Thyroid gland (tissue), 4 donors: ENCODE data around the gene SEC23B. TPM values are rescaled to one million over a fixed set of nuclear protein-coding genes. Genes with fewer than 3 reads are reported as not detected.

Experiments
- DNase-seq, 2 donors: peaks; one replicate each; pipeline ENCODE4 v3.0.0-alpha.2; 2019
- H3K27ac ChIP-seq, 3 donors: fragments of 200-600 bp; sonication (generic); 1 replicate in 2 of 3; 2 replicates in 1 of 3; pipeline ENCODE4 v1.5.1; 2016 to 2019; ENCODE audit warnings: mild to moderate bottlenecking in 1 of 3, moderate library complexity in 1 of 3
- H3K27me3 ChIP-seq: fragments of 200-600 bp; sonication (generic); one replicate; pipeline ENCODE4 v1.5.1; 2019
- H3K36me3 ChIP-seq, 2 donors: fragments of 200-600 bp; sonication (generic); one replicate each; pipeline ENCODE4 v1.5.1; 2016 to 2019
- H3K4me1 ChIP-seq, 2 donors: fragments of 200-600 bp; sonication (generic); one replicate each; pipeline ENCODE4 v1.5.1; 2017 to 2019
- H3K4me3 ChIP-seq, 3 donors: fragments of 200-600 bp; sonication (generic); replicated peaks in 1 of 3; 1 replicate in 2 of 3; 2 replicates in 1 of 3; pipeline ENCODE4 v1.5.1; 2016; ENCODE audit warnings: mild to moderate bottlenecking in 1 of 3
- H3K9me3 ChIP-seq: fragments of 200-600 bp; sonication (generic); one replicate; pipeline ENCODE4 v1.5.1; 2017
- CTCF ChIP-seq, 6 experiments: fragments of 200-600 bp in 3 of 6; fragments of 450-650 bp in 3 of 6; sonication (generic) in 3 of 6; IDR thresholded peaks; one replicate each; pipeline ENCODE4 v1.5.1; 2016 to 2019; ENCODE audit warnings: antibody characterized with exemption in 6 of 6, mild to moderate bottlenecking in 2 of 6, inconsistent platforms in 1 of 6, moderate library complexity in 1 of 6
- POLR2A ChIP-seq, 2 donors: fragments of 450-650 bp; IDR thresholded peaks; one replicate each; pipeline ENCODE4 v1.6.1; 2017; ENCODE audit warnings: antibody characterized with exemption in 2 of 2, mild to moderate bottlenecking in 2 of 2, moderate library complexity in 1 of 2
- WGBS, 2 donors: methylation state at CpG; one replicate each; pipeline ENCODE4 v1.1.5; 2017; 5-methylcytosine and 5-hydroxymethylcytosine counted together
- intact Hi-C: fragments of 100-400 bp; cut with DNase I; formaldehyde crosslinking; loops from one replicate; pipeline ENCODE4 v1.15.1; 2023
- total RNA-seq, 4 donors: library from RNA; depleted of rRNA; stranded (reverse); fragments of >200 nt; gene quantifications; one replicate each; pipeline ENCODE4 v1.2.3, GENCODE V29; 2016

SEC23B gene
- total RNA-seq: 10 to 100 TPM; 60.5 to 94.1 (median 84.6) TPM

- Histone ChIP-seq H3K9me3 (no peaks in the 10 kb centered on the region), H3K4me3 (peak within 1 kb of the TSS; percentile 61 to 85 (median 79)), H3K27ac (peak within 1 kb of the TSS; percentile 95 to 99 (median 96)), H3K36me3 (peaks cover 0 to 5% of the 10 kb centered on the region in 2 donors), H3K27me3 (no peaks in the 10 kb centered on the region), H3K4me1 (peaks cover 13 to 14% of the 10 kb centered on the region in 2 donors)
- DNase-seq: peak; percentile 97 to 98
- WGBS, 2 donors: 0 to 1% methylated on average over 38 to 59 of the region's 69 CpGs
- intact Hi-C loops: loop anchor here (10.0 kb wide), 2 partner anchors 77 to 93 kb away; partner anchors contain the start of gene DTD1
- peak in 1 of 2 donors; percentile 81 for TF ChIP-seq POLR2A (IDR thresholded peaks at IDR 0.05)
- TF ChIP-seq CTCF (IDR thresholded peaks at IDR 0.05): peak in 1 of 6 experiments; percentile 9
Measured at GRCh38 chr20:18507218-18508191, at the start of gene SEC23B. TSS of gene SEC23B (plus strand) at chr20:18507940. CDS start at chr20:18510836, 2,896 bp downstream.

- 67 to 69% methylated on average over 6 of the region's 6 CpGs for WGBS, 2 donors
- Histone ChIP-seq H3K9me3 (no peaks in the 10 kb centered on the region), H3K36me3 (no peaks in the 10 kb centered on the region), H3K4me1 (peaks cover 6 to 19% of the 10 kb centered on the region in 2 donors), H3K27ac (no peak overlapping the region), H3K27me3 (no peaks in the 10 kb centered on the region), H3K4me3 (no peak overlapping the region)
- TF ChIP-seq POLR2A (IDR thresholded peaks at IDR 0.05): no peak
- TF ChIP-seq CTCF (IDR thresholded peaks at IDR 0.05): no peak
- DNase-seq: no peak
- intact Hi-C loops: no loop called here
Measured at GRCh38 chr20:18465536-18466200, 42.1 kb upstream of the SEC23B start.

- no peaks in the 10 kb centered on the region for H3K27me3 ChIP-seq
- TF ChIP-seq POLR2A (IDR thresholded peaks at IDR 0.05) (no peak), CTCF (IDR thresholded peaks at IDR 0.05) (no peak)
- DNase-seq: no peak
- intact Hi-C loops: no loop called here
- 0 to 1% methylated on average over 15 of the region's 15 CpGs for WGBS, 2 donors
- H3K9me3 ChIP-seq: no peaks in the 10 kb centered on the region
- peak overlapping the region; percentile 57 to 96 (median 87) for H3K4me3 ChIP-seq
- H3K4me1 ChIP-seq: peaks cover 6 to 19% of the 10 kb centered on the region in 2 donors
- peak overlapping the region in 1 of 3 donors; percentile 39 for H3K27ac ChIP-seq
- no peaks in the 10 kb centered on the region for H3K36me3 ChIP-seq
Measured at GRCh38 chr20:18466574-18466893, 41.2 kb upstream of the SEC23B start.

GRCh38 chr20:18466894-18467730, 40.6 kb upstream of the SEC23B start, which contains the start of the genes DZANK1 and POLR3F:
TSS of gene DZANK1 (minus strand) at chr20:18467030. CDS start at chr20:18465358, 1,672 bp downstream.
TSS of gene POLR3F (plus strand) at chr20:18467390. CDS start at chr20:18467507, 117 bp downstream.
- 0 to 1% methylated on average over 18 to 32 of the region's 57 CpGs for WGBS, 2 donors
- Histone ChIP-seq H3K27ac (peak within 1 kb of the TSS; percentile 75 to 88 (median 80)), H3K36me3 (no peaks in the 10 kb centered on the region), H3K4me3 (peak within 1 kb of the TSS; percentile 57 to 96 (median 87)), H3K9me3 (no peaks in the 10 kb centered on the region), H3K27me3 (no peaks in the 10 kb centered on the region), H3K4me1 (peaks cover 6 to 19% of the 10 kb centered on the region in 2 donors)
- TF ChIP-seq CTCF (IDR thresholded peaks at IDR 0.05) (no peak), POLR2A (IDR thresholded peaks at IDR 0.05) (peak in 1 of 2 donors; percentile 39)
- DNase-seq: peak; percentile 97
- intact Hi-C loops: no loop called here
